Measurements from ENCODE around the gene CRYBB1.

The CRYBB1 gene

DNA sequence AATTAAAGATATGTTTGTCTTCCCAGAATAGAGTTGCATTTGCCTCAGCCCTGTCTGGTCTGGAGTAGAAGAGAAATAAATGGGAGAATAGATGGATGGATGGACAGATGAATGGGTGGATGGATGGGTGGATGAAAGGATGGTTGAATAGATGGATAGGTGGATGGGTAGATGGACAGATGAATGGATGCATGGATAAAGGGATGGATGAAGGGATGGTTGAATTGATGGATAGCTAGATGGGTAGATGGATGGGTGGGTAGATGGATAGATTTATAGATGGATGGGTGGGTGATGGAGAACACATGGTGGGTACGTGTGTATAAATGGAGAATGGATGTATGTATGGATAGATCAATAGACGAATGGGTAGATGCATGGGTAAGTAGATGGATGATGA lies 8.5 kb downstream of the CRYBB1 start:
- Histone ChIP-seq H3K9ac (peak overlapping the region; percentile 79; the same call in 1 of the 2 replicates), H3K9me3 (no peaks in the 10 kb centered on the region), H3K4me3 (no peak overlapping the region), H4K20me1 (no peaks in the 10 kb centered on the region), H3K4me2 (peak overlapping the region; percentile 80), H3K27me3 (no peaks in the 10 kb centered on the region), H3K27ac (peak overlapping the region; percentile 94), H3K4me1 (peaks cover 81% of the 10 kb centered on the region), H3K36me3 (no peaks in the 10 kb centered on the region)
- TF ChIP-seq Cebpa-rat (IDR thresholded peaks at IDR 0.05) = no peak

DNA sequence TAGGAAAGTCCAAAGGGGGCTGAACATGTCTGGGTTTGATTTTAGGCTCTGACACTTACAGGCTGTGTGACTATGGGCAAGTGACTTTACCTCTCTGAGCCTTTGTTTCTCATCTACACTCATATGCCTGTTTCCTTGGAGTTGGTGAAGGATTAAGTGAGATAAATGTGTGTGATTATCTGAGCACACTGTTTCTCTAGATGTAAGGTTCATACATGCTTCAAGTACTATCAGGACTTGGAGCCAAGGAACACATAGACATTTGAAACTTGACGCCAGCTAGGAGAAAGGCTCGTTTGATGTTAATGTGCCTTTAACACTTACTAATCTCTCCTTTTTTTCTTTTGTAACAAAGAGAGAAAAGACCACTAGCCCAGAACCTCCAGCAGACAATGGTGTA lies 9.7 kb downstream of the CRYBB1 start:
- peaks cover 74% of the 10 kb centered on the region for H3K4me1 ChIP-seq

DNA sequence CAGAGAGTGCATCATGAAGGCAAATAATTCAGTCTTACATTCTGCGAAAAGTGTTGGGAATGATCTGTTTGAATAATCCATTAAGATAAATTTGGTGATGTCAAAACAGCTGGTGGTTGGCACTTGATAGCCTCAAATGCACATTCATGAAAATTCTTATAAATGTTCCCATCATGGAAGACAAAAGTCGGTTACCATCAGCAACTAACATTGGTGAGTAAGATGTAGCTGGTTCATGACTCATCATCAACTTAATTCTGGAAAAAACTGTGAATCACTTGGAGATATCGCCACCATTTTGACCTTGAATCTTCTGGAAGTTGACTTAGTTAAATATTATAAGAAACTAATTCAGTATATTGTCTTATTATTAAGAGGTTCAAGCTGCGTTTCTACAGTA lies 11.2 kb downstream of the CRYBB1 start:
- H4K20me1 ChIP-seq = no peaks in the 10 kb centered on the region
- no peak overlapping the region for H3K9ac ChIP-seq
- TF ChIP-seq Cebpa-rat (IDR thresholded peaks at IDR 0.05) = no peak
- no peak overlapping the region for H3K27ac ChIP-seq
- peaks cover 62% of the 10 kb centered on the region for H3K4me1 ChIP-seq
- no peaks in the 10 kb centered on the region for H3K27me3 ChIP-seq
- no peaks in the 10 kb centered on the region for H3K36me3 ChIP-seq
- no peaks in the 10 kb centered on the region for H3K9me3 ChIP-seq
- H3K4me3 ChIP-seq = no peak overlapping the region
- H3K4me2 ChIP-seq = no peak overlapping the region

More for the DNA sequence above, 9.7 kb downstream of the CRYBB1 start:
- Histone ChIP-seq H3K4me2 (no peak overlapping the region), H4K20me1 (no peaks in the 10 kb centered on the region), H3K36me3 (no peaks in the 10 kb centered on the region), H3K4me3 (no peak overlapping the region), H3K9ac (no peak overlapping the region; the same call in 1 of the 2 replicates), H3K27me3 (no peaks in the 10 kb centered on the region), H3K9me3 (no peaks in the 10 kb centered on the region), H3K27ac (peak overlapping the region; percentile 94)
- no peak for TF ChIP-seq Cebpa-rat (IDR thresholded peaks at IDR 0.05)

DNA sequence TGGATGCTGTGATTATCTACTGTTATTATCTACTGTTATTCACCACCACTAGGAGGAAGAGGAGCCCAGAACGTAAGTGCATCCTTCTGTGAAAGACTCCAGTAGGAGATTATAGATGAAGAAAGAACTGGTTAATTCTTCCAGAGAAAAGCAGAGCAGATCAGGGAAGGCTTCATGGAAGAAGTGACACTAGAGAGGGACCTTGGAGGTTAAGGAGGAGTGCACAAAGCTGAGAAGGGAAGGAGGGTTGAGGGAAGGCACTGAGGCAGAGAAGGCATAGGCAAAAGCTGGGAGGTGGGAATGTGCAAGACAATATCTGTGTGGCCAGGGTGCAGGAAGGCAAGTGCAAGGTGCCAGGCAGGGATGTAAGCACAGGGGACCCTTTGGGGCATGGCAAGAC lies 13.5 kb downstream of the CRYBB1 start:
- Histone ChIP-seq H3K27me3 (no peaks in the 10 kb centered on the region), H3K4me2 (no peak overlapping the region), H3K36me3 (no peaks in the 10 kb centered on the region), H3K9me3 (no peaks in the 10 kb centered on the region), H4K20me1 (no peaks in the 10 kb centered on the region), H3K9ac (no peak overlapping the region), H3K4me1 (peaks cover 51% of the 10 kb centered on the region), H3K27ac (peak overlapping the region; percentile 0; the same call in 1 of the 2 replicates), H3K4me3 (no peak overlapping the region)
- TF ChIP-seq Cebpa-rat (IDR thresholded peaks at IDR 0.05) = no peak

DNA sequence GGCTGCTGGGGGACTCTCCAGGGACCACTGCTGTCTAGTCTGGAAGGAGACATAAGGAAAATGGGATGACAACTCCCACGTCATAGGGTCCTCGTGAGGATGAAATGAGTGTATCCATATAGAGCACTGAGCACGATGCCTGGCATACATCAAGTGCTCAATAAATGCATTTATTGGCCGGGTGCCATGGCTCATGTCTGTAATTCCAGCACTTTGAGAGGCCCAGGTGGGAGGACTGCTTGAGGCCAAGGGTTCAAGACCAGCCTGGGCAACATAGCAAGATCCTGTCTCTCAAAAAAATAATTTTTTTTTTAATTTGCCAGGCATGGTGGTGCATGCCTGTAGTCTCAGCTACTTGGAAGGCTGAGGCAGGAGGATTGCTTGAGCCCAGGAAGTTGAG lies 15.7 kb downstream of the CRYBB1 start:
- Histone ChIP-seq H3K9ac (no peak overlapping the region), H3K9me3 (no peaks in the 10 kb centered on the region), H3K36me3 (no peaks in the 10 kb centered on the region), H3K4me3 (no peak overlapping the region), H3K27ac (no peak overlapping the region), H4K20me1 (no peaks in the 10 kb centered on the region), H3K4me2 (no peak overlapping the region), H3K27me3 (no peaks in the 10 kb centered on the region), H3K4me1 (peaks cover 35% of the 10 kb centered on the region)
- TF ChIP-seq Cebpa-rat (IDR thresholded peaks at IDR 0.05) = no peak

DNA sequence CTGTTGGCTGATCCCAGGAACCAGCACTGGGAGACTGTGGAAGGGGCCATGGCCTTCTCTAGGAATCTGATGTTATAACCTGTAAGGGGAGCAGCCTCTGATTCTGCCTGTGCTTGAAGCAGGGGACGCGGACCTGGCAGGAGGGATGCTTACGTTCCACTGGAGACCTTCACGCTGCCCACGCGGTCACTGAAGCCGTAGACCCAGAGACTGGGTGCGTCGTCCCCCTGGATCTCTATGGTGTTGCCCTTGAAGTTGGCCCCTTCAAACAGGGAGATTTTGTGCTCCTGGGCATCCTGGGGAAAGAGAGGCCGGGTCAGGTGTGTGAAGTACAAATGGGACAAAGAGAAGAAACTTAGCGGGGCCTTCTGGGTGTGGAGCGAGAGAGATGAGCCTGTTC lies 16.1 kb downstream of the CRYBB1 start:
- H3K27ac ChIP-seq = no peak overlapping the region
- no peaks in the 10 kb centered on the region for H3K9me3 ChIP-seq
- TF ChIP-seq Cebpa-rat (IDR thresholded peaks at IDR 0.05) = no peak
- H3K4me2 ChIP-seq = no peak overlapping the region
- no peak overlapping the region for H3K4me3 ChIP-seq
- no peaks in the 10 kb centered on the region for H3K27me3 ChIP-seq
- no peaks in the 10 kb centered on the region for H4K20me1 ChIP-seq
- H3K36me3 ChIP-seq = no peaks in the 10 kb centered on the region
- H3K9ac ChIP-seq = no peak overlapping the region
- peaks cover 32% of the 10 kb centered on the region for H3K4me1 ChIP-seq

DNA sequence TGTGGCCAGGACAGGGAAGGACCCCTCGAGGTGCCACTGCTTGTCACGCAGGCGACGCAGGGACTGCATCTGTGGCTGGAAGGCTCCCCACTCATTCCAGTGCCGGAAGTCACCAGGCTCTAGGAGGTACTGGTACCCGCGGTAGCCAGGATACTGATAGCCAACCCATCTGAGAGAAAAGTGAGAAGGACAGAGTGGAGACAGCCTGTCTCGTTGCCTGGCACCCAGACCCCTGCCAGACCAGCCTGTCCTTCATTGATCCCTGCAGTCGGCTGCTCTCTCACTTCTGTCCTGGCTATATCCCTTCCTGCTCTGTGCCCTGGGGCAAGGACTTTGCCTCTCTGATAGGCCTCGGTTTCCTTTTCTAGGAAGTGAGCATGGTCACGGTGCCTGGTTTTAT lies 18.3 kb downstream of the CRYBB1 start:
- peak overlapping the region; percentile 20 for H3K4me2 ChIP-seq
- no peaks in the 10 kb centered on the region for H3K36me3 ChIP-seq
- no peaks in the 10 kb centered on the region for H3K9me3 ChIP-seq
- H3K9ac ChIP-seq = no peak overlapping the region
- H4K20me1 ChIP-seq = no peaks in the 10 kb centered on the region
- no peak for TF ChIP-seq Cebpa-rat (IDR thresholded peaks at IDR 0.05)
- H3K4me3 ChIP-seq = no peak overlapping the region
- peaks cover 28% of the 10 kb centered on the region for H3K4me1 ChIP-seq
- no peaks in the 10 kb centered on the region for H3K27me3 ChIP-seq
- peak overlapping the region; percentile 28; the same call in 1 of the 2 replicates for H3K27ac ChIP-seq

DNA sequence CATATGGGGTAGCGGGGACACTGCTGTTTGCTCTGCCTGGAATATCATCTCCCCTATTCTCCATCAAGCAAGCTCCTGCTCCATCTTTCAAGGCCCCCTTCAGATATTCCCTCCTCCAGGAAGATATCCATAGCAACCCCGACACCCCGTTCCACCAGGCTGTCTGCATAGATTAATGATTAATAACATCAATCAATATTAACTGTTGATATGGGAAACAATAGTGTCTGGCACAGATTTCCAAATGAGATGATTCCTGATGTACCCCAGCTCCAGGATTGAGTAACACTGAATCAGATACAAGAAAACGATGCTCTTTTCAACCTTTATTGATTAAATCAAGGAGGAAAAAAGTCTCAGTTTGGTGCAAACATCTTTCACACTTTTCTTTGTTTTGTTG lies 20.3 kb downstream of the CRYBB1 start:
- Histone ChIP-seq H3K36me3 (no peaks in the 10 kb centered on the region), H3K9me3 (no peaks in the 10 kb centered on the region), H3K9ac (no peak overlapping the region), H3K4me2 (no peak overlapping the region), H3K4me1 (peaks cover 29% of the 10 kb centered on the region), H3K27ac (no peak overlapping the region), H3K27me3 (no peaks in the 10 kb centered on the region), H3K4me3 (no peak overlapping the region), H4K20me1 (no peaks in the 10 kb centered on the region)
- no peak for TF ChIP-seq Cebpa-rat (IDR thresholded peaks at IDR 0.05)

DNA sequence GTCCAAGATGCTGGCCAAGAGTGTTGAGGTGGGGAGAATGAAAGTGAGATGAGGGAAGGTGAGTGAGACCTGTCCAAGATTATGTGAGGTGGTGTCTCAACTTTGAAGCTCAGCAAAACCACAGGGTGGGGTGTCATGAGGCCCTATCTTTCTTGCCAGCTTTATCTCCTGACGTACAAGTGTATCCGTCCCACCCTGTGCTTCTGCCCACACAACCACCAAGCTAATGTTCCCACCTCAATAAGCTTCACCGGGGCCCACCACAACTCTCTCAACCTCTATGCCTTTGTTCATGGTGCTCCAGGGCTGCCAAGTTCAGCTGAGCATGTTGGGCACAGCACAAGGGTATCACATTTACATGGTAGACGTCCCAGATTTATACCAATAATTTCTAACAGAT lies 20.8 kb downstream of the CRYBB1 start:
- Histone ChIP-seq H3K9ac (no peak overlapping the region), H3K36me3 (no peaks in the 10 kb centered on the region), H3K4me1 (peaks cover 33% of the 10 kb centered on the region), H3K4me3 (no peak overlapping the region), H4K20me1 (no peaks in the 10 kb centered on the region), H3K27me3 (no peaks in the 10 kb centered on the region), H3K27ac (no peak overlapping the region), H3K9me3 (no peaks in the 10 kb centered on the region), H3K4me2 (no peak overlapping the region)
- TF ChIP-seq Cebpa-rat (IDR thresholded peaks at IDR 0.05) = no peak

DNA sequence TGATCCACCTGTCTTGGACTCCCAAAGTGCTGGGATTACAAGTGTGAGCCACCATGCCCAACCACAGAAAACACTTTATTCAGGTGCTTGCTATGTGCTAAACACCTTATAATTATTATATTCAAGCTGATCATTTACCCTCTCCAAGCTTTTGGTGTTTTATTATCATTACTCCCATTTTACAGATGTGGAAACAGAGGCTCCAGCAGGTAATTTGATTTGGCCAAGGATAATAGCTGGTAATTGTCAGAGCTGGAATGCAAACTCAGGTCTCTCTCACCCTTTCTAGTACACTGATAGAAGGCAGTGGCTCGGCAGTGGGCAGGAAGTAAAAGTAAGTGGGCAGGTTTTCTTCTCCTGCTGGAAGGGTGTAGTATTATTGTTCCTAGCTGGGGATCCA lies 24.1 kb downstream of the CRYBB1 start:
- no peak overlapping the region for H3K4me2 ChIP-seq
- H3K27ac ChIP-seq = no peak overlapping the region
- H3K4me1 ChIP-seq = peaks cover 34% of the 10 kb centered on the region
- H3K36me3 ChIP-seq = no peaks in the 10 kb centered on the region
- no peak overlapping the region for H3K4me3 ChIP-seq
- no peak for TF ChIP-seq Cebpa-rat (IDR thresholded peaks at IDR 0.05)
- H3K27me3 ChIP-seq = no peaks in the 10 kb centered on the region
- peaks cover 10% of the 10 kb centered on the region for H4K20me1 ChIP-seq
- H3K9me3 ChIP-seq = no peaks in the 10 kb centered on the region
- H3K9ac ChIP-seq = no peak overlapping the region

DNA sequence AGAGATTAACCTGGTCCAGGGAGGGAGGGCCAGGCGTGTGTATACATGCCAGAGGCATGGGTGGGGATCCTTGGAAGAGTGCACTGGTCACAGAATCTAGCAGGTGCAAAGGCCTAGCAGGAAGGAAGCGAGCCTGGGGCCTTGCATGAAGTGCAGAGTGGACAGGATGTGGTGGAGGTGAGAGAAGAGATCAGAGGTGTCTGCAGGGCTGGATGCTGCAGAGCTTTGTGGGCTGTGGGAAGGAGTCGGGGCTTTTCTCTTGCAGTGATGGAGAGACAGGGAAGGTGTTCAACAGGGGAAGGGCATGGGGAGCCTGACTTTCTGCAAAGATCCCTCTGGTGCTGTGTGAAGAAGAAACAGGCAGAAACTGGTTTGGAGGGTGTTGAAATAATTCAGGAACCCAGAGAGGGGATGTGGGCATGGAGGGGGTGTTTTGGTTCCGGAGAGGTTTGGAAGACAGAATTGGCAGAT lies 25.4 kb downstream of the CRYBB1 start:
- no peaks in the 10 kb centered on the region for H3K27me3 ChIP-seq
- no peaks in the 10 kb centered on the region; the same call in 1 of the 2 replicates for H3K36me3 ChIP-seq
- peaks cover 24% of the 10 kb centered on the region for H4K20me1 ChIP-seq
- H3K4me2 ChIP-seq = peak overlapping the region; percentile 37
- H3K4me3 ChIP-seq = no peak overlapping the region
- H3K9ac ChIP-seq = no peak overlapping the region
- H3K27ac ChIP-seq = no peak overlapping the region
- TF ChIP-seq Cebpa-rat (IDR thresholded peaks at IDR 0.05) = no peak
- peaks cover 5% of the 10 kb centered on the region; the same call in 1 of the 2 replicates for H3K9me3 ChIP-seq
- H3K4me1 ChIP-seq = peaks cover 37% of the 10 kb centered on the region

Measured in BLaER1 (cell line).